HL-60/S4 (cell line): Measurements from ENCODE around the gene MBP.

Source experiments
- in situ Hi-C: fragments of 300-500 bp; cut with MboI; formaldehyde crosslinking; loops from 2 replicates; pipeline ENCODE4 v1.14.3; 2022; ENCODE audit warnings: low sequenced_read_pairs

Gene MBP

DNA sequence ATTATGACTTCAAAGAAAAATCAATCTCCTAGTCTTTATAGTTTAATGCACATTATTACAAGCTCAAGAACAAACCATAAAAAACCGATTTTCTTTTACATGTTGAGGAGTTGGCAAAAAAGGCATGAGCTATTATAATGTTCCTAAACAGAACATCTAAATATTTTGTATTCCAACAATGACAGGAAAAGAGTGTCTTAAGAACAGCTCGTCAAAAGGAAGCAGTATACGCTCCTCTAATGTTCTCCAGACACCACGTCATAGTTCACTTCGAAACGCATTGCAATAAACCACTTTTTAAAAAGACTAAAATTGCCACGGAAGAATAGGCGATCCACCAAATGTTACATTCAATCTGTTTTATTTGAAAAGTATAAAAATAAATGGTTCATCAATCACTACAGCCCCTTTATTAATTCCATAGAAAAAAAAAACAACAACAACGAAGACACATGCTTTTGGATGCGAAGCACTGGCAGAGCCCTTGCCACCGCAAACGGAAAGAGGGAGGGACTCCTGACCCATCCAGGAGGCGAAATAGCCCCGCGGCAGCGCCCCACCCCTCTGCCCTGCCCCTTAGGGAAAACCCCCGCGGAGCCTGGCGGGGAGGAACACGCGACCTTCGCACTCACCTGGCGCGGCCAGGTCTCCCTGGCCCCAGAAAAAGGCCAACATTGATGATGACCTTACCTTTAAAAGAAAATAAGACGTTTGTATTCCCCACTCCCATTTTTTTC, 45.8 kb downstream of the MBP start:
- in situ Hi-C loops: no loop called here

- in situ Hi-C loops: no loop called here
These were observed 46.5 kb downstream of the MBP start for GRCh38 chr18:77086034-77086433.

GRCh38 chr18:77084688-77085035, 47.9 kb downstream of the MBP start:
- in situ Hi-C loops: no loop called here

- in situ Hi-C loops: no loop called here
These were observed 50.1 kb downstream of the MBP start for GRCh38 chr18:77082316-77082955.

GRCh38 chr18:77081390-77081778, 51.2 kb downstream of the MBP start:
- in situ Hi-C loops: no loop called here

DNA sequence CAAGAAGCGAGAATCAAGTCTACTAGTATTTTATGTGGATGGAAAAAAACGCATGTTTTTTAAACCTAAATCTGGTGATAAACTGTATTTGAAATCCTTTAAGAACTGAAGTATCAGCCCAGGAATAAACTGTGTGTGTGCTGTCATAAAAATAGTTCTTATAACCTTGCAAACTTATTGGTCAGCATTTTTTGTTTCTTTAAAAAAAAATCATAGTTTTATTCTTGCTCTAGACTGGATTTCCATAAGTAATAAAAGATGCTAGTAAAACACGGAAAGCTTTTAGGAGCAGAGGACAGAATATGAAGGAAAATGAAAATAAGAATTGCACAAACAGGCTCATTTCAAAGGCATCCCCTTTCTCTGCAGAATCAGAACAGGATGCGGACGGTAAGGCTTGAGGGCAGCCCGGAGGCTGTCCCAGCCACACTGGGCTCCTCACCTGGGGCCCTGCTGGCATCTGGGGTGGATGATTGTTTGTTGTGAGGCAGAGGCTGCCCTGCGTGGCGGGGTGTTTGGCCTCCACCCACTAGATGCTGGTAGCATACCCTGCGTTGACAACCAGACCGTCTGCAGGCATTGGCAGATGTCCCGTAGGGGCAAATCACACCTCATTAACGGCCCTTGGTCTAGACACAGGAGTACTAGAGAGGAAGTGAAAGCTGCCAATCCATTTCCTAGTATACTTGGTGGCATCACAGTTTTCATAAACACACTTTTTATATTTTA, 52.5 kb downstream of the MBP start:
- in situ Hi-C loops: no loop called here

GRCh38 chr18:77079088-77079487, 53.5 kb downstream of the MBP start:
- in situ Hi-C loops: no loop called here

DNA sequence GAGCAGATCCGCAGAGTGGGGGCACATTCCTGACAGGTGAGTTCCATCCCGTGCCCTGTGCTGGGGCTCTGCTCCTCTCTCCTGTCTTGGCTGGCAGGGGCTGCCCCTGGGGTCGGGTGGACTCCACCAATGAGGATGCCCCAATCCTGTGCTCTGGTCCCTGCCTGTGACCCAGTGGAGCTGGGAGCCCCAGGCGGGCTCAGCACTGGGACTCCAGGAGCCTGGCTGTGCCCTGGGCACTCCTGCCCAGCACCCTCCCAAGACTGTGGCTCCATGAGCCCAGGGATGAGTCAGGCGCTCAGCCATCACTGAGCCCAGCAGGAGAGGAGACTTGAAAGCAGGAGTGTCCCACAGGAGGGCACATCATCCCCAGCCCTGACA, 53.9 kb downstream of the MBP start:
- in situ Hi-C loops: no loop called here

GRCh38 chr18:77077941-77078689, 54.5 kb downstream of the MBP start:
- in situ Hi-C loops: no loop called here

- in situ Hi-C loops: no loop called here
These were observed 55.2 kb downstream of the MBP start for GRCh38 chr18:77077401-77077800.

DNA sequence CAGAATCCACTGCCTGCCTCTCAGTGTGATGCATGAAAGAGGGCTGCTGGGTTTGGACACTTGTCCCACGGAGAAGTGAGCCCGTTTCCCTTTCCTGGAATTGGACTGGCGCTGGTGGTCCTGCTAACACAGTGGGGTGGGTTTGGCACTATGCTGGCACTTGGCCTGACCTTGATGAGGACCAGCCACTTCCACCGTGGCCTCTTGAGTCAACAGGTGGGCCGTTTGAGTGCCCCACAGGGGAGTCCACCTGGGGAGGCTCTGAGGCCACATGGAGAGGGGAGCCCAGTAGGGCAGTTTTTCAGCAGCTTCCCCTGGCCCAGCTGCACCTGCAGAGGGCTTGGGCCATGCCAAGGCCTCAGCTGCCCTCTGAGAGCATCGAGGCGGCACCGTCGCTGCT, 56.5 kb downstream of the MBP start:
- in situ Hi-C loops: no loop called here

DNA sequence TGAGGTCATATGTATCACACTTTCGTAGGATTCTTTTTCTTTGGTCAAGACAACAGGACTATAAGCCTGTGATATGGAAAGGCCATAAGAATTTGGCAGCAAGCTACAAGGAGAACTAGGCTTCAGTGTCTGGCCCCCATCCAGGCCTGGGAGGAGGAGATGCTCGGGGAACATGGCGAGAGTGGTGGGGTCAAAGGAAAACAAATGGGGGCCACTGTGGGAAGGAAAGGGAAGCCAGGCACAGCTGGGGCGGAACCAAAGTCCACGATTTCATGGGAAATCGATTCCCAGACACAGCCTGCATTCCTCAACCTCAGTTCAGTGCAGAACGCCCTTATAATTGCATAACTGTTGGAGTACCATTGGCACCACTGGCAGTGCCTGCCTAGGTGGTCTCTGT, 58.2 kb downstream of the MBP start:
- in situ Hi-C loops: no loop called here

DNA sequence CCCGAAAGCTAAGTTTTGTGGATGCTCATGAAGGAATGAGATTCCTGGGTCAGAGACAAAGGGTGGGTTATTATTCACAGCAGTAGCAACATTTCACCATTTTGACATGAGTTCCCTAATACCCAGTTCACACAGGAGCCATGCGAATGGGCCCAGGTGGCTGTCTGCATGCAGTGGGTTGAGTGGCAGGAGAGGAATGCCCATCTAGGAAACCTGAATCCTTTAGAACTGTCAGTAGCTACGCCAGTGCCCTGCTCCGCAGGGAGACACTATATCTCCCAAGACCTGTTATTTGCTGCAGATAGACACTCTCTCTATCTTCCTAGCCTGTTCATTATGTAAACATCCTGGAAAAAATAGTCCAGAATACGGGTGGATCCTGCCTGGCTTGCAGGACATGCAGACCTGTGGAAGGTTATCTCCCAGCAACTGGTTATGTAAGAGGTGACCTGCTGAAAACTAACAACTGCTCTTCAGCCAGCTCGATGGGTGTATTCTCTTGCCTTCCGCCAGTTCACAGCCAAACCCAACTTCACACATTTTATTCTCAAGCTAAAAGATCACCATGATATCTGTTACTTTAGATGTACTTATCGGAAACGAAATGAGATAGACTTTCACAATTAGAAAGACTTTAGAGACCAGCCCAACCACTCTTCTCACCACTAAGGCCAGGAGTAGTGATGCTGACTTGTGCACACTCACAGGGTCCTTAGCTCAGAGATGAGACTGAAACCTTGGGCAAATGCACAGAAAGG, 59.1 kb downstream of the MBP start:
- in situ Hi-C loops: no loop called here

- in situ Hi-C loops: no loop called here
These were observed 60.0 kb downstream of the MBP start for GRCh38 chr18:77072566-77072965.

DNA sequence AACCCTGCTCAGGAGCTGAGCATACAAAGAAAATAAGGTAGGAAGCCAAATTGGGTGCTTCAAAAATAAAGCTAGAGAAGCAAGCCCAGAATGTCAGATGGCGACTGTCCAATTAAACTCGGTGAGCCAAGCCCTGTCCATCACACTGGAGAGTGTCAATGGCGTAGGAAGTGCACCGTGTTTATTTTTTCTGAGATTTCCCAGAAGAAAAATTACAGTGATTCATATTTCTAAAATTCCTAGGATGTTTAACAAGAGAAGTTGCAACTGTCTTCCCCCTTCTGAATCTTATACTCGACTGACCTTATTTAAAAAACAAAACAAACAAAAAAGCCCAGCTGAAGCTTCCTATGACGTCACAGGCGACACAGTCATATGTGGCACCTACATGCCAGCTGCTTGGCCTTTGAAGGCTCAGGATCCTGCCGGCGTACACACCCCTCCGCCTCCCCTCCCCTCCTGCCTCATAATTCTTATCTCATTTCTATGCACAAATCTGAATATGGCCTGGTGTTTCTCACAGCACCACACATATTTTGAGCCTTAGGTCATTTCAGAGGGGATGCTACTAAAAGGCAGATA, 60.8 kb downstream of the MBP start:
- in situ Hi-C loops: no loop called here

- in situ Hi-C loops: no loop called here
These were observed 61.5 kb downstream of the MBP start for GRCh38 chr18:77071061-77071460.

- in situ Hi-C loops: no loop called here
These were observed 62.0 kb downstream of the MBP start for GRCh38 chr18:77070627-77071026.

DNA sequence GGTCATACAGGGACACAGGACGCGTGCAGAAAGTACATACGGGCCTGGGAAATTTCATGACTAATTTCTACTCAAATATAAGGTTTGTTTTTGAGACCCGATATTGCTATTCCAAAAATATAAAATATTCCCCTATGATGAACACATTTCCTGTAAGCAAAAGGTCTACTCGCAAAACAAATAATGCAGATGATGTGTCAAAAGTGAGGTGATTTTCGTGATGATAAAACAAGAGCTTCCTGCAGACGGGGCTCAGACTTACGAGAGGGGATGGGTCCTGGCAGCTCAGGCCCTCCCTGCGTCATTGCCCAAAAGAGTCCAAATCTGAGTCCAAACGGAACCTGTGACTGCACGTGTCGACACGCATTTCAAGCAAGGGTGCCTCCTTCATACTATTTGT, 62.7 kb downstream of the MBP start:
- in situ Hi-C loops: no loop called here

DNA sequence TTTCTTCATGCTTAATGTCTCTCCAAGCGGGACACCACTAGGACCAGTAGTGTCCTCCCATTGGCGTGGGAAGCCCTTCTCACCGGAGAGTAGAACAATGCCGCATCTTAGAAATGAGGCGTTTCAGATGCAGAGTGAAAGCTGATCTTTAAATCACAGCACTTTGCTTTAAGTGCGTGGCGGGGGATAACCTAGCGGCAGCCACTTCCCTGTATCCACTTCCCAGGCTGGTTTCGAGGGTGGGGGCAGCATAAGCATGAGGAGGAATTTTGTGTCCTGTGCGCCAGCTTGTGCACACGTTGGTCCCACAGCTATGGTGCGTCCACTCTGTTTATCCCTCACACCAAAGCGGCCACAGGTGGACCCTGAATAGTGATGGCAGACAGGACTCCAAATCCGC, 63.1 kb downstream of the MBP start:
- in situ Hi-C loops: no loop called here
